Stimulated activated CD4-positive, alpha-beta T cell treated with anti-CD3 and anti-CD28 coated beads, Interleukin-4, amount 100 ng/mL, for 48 hours (primary cell): Measurements from ENCODE around the gene OSBPL5.

Experiments
- DNase-seq, 2 donors: peaks; one replicate each; pipeline ENCODE4 v3.0.0-alpha.2; 2020; ENCODE audit warnings: low read depth in 2 of 2

Gene OSBPL5

DNA sequence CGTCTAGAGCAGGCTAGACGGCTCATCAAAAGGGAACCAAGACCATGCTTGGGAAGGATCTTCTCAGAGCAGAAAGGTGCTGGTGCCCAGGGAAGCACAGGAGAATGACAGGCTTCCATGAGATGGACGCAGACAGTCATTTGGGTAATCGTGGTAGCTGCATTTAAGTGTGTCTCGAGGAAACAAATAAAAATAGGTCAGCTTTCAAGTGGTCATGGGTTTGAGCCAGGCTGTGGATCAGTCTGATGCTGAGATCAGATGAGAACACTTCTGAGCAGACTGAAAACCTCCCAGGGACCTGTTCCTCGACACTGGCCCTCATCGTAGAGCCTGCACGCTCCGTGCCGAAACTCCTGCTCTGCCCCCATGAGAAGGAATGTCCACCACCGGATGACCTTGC is 112.5 kb downstream of the OSBPL5 start:
- DNase-seq, result no peak

DNA sequence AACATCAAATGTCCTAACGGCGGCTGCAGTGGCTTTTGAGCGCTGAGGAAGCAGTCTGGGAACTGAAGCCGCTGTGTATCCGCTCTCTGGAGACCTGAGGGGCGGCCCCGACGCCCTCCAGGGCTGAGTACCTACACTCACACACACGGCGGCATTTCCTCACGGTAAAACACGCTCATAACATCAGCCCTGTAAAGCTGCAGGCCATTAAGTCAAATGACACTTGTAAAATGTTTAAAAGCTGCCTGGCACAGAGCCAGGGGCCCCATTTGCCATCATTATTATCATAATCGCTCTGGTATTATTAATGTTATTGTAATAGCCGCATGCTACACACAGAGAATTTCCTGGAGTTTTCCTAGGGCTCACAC is 113.0 kb downstream of the OSBPL5 start:
- DNase-seq, result no peak

- DNase-seq, result no peak
Measured at GRCh38 chr11:3051196-3052108, 113.7 kb downstream of the OSBPL5 start.

DNA sequence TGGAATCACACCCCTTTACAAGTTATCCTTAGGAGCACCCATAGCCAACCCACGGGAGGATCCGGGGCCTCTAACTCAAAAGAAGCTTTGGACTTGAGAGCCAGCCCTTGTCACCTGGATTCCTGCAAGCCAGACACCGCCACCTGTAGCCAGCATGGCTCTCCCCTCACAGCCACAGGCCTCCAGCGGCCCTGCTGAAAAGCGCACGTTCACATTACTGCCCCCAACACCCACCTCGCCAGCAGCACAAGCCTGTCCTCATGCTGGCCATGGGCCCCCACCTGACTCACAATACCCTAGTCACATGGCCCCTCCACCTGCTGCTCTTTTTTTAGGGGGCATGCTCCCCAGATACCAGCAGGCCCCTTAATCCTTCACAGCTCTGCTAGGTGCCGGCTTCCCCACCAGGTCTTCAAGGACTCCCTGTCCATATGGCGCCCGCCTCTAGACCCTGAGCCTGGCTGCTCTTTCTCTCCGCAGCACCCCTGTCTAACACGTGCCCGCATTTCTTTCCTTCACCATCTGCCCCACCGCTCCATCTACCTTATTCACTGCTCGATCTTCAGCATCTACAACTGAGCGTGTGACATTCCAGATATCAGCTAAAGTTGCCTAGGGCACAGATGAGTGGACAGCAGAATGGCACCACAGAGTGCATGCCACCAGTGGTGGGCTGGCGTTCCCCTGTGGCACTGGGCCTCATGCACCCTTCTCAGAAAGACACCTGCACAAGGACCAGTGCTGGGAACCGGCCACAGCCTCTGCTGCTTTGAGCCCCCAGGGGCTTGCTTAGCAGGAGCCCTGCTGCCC is 114.5 kb downstream of the OSBPL5 start:
- DNase-seq, result no peak

DNA sequence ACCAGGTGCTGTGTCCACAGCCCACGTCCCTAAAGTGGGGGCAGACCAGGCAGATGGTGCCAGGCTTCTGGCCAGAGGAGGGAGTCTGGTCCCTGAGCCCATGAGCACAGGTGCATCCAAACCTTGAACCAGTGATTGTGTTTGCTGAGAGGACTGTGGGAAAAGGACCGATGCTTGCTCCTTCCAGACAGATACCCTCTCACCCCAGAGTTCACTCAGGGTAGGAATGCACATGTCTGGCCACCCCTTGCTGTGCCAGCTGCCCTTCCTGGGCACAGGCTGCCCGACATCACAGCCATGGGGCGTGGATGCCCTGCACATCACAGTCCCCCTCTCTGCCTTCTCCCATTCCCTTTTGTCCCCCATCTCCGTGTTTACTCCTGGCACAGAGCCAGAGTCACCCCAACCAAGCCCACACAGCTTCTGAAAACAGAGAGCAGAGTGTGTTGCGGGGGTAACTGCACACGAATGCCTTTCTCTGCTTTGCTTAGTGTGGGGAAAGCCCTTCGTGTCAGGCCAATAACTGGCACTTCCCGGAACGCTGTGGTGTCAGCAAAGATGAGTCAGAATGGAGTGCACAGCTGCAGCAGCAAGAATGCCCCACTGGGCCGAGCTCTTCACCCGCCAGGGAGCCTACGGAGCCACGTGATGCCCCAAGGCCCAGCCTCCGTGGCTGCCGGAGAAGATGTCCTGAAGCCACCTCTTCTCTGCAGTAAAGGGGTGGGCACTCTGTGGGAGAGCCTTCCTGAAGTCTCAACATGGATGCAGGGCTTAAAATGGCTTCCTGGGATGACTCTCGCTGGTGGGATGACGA is 115.5 kb downstream of the OSBPL5 start:
- peak in 1 of 2 donors; percentile 59 for DNase-seq

DNA sequence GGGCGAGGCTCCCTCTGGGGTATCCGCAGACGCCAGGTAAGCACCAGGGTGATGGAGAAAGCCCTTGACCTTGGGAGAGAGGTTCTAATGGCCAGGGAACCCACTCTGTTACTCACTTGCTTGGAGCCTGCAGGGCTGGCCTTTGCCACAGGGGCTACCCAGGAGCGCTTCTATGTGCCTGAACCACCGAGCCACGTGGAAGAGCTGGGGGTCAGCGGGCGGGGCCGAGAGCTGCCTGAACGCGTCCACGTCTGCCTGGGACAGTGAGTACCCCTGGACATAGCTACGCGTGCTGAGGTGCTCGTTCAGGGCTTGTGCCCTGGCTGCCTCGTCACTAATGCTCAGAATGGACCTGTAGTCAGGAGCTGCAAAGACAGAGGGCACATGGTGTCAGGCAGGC is 117.5 kb downstream of the OSBPL5 start:
- DNase-seq, result no peak

DNA sequence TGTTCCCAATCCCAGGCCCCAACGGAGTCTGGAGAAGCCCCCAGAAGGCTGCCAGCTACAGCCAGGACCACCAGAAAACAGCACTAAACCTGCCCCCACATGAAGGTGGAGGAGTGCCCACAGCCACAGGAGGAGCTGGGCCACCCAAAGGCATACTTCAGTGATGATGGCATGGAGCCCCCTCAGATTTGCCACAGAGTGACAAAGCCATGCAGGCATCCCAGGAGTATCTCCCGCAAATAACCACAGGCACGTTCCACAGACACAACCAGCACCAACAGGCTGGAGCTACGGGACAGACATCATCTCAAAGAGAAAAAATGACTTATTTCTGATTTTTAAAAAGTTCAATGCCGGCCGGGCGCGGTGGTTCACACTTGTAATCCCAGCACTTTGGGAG is 118.5 kb downstream of the OSBPL5 start:
- no peak for DNase-seq

- no peak for DNase-seq
Measured at GRCh38 chr11:3046190-3046589, 118.9 kb downstream of the OSBPL5 start.

- no peak for DNase-seq
Measured at GRCh38 chr11:3044915-3045314, 120.2 kb downstream of the OSBPL5 start.

GRCh38 chr11:3044004-3044403 is 121.1 kb downstream of the OSBPL5 start:
- no peak for DNase-seq

GRCh38 chr11:3043315-3043871 is 121.7 kb downstream of the OSBPL5 start:
- no peak for DNase-seq

DNA sequence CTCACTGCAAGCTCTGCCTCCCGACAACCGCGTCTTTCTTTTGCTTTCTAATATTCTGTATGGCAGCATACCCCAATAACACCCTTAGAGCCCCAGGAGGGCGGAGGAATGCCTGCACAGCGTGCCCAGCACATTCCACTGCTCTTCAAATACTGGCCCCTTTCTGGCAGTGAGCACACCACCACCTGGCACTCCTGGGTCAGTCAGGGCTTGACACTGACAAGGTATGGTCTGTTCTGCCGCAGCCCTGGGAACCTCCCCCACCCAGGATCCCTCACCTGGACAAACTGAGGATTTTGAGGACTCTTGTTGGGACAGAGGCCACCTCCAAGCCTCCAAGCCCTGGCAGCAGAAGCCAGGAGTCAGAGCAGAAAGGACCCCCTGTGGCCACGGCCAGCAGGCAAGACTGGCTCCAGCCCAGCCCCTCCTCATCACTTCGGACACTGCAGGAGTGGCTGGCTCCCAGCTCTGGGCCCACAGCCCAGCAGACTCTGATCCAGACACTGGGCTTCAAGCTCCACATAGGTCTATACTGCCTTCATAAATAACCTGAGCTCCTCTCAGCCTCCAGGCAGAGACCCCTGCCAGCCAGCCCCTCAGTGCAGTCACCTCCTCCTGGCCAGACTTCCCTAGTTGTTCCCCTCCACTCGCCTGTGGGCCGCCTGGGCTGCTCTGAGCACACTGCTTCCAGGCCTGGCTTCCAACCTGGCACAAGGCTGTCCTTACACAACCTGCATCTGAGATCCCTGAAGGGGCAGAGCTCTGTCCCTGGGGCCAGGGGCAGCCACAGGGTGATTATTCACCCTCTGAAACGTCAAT is 122.4 kb downstream of the OSBPL5 start:
- no peak for DNase-seq

GRCh38 chr11:3041699-3042441 is 123.2 kb downstream of the OSBPL5 start:
- DNase-seq, result no peak

- no peak for DNase-seq
Measured at GRCh38 chr11:3040881-3041280, 124.2 kb downstream of the OSBPL5 start.

GRCh38 chr11:3037945-3038271 is 127.2 kb downstream of the OSBPL5 start:
- no peak for DNase-seq
